H9 (cell line): Measurements from ENCODE around the gene KCNIP4. TPM values are rescaled to one million over a fixed set of nuclear protein-coding genes. Genes with fewer than 3 reads are reported as not detected.
A peak's percentile ranks its signal among the peaks of the same experiment; 100 is the strongest.
"Not testable (repeated sequence)": the region's sequence is repeated elsewhere in the genome, so short reads cannot be mapped to it uniquely, and the experiment has no call there.

Experiments used
- DNase-seq: peaks from one replicate; pipeline ENCODE4 v3.0.0-alpha.2; 2017
- H2AFZ ChIP-seq: one replicate; pipeline ENCODE4 v1.6.1; 2013; ENCODE audit warnings: mild to moderate bottlenecking, low read length, control low read depth, moderate library complexity
- H2AK5ac ChIP-seq: 2 replicates; pipeline ENCODE4 v1.6.1; 2013; ENCODE audit warnings: low read length, control low read depth, mixed read lengths; ENCODE audit not compliant: insufficient read length
- H2BK120ac ChIP-seq: one replicate; pipeline ENCODE4 v1.6.1; 2013; ENCODE audit warnings: low read depth, mild to moderate bottlenecking, low read length, control low read depth, inconsistent platforms; ENCODE audit not compliant: poor library complexity, severe bottlenecking
- H2BK12ac ChIP-seq: 2 replicates; pipeline ENCODE4 v1.6.1; 2013; ENCODE audit warnings: low read length, control low read depth, mixed read lengths, low read depth; ENCODE audit not compliant: insufficient read length
- H2BK15ac ChIP-seq: 2 replicates; pipeline ENCODE4 v1.6.1; 2013; ENCODE audit warnings: low read depth, low read length, control low read depth
- H2BK20ac ChIP-seq: one replicate; pipeline ENCODE4 v1.6.1; 2013; ENCODE audit warnings: low read depth, mild to moderate bottlenecking, low read length, control low read depth, inconsistent platforms; ENCODE audit not compliant: poor library complexity, severe bottlenecking
- H2BK5ac ChIP-seq: 2 replicates; pipeline ENCODE4 v1.6.1; 2013; ENCODE audit warnings: low read length, control low read depth, mixed read lengths; ENCODE audit not compliant: insufficient read length
- H3K14ac ChIP-seq: 2 replicates; pipeline ENCODE4 v1.6.1; 2013; ENCODE audit warnings: low read length, control low read depth; ENCODE audit not compliant: insufficient read depth
- H3K18ac ChIP-seq: 2 replicates; pipeline ENCODE4 v1.6.1; 2013; ENCODE audit warnings: low read depth, mild to moderate bottlenecking, mixed read lengths, low read length, control low read depth; ENCODE audit not compliant: insufficient read length
- H3K23ac ChIP-seq: 2 replicates; pipeline ENCODE4 v1.6.1; 2013; ENCODE audit warnings: low read length, control low read depth, mixed read lengths, low read depth; ENCODE audit not compliant: insufficient read length
- H3K23me2 ChIP-seq: 2 replicates; pipeline ENCODE4 v1.6.1; 2013; ENCODE audit warnings: low read depth, mild to moderate bottlenecking, mixed read lengths, low read length, control low read depth; ENCODE audit not compliant: insufficient read length, poor library complexity, severe bottlenecking
- H3K27ac ChIP-seq: 2 replicates; pipeline ENCODE4 v1.5.1; 2013; ENCODE audit warnings: low read length, control low read depth, mixed read lengths, low read depth; ENCODE audit not compliant: insufficient read length
- H3K27me3 ChIP-seq: 2 replicates; pipeline ENCODE4 v1.6.1; 2013; ENCODE audit warnings: low read length, control low read depth, inconsistent platforms; ENCODE audit not compliant: insufficient read depth
- H3K4ac ChIP-seq: 2 replicates; pipeline ENCODE4 v1.6.1; 2013; ENCODE audit warnings: low read depth, mild to moderate bottlenecking, control low read depth, inconsistent platforms, low read length, moderate library complexity
- H3K4me1 ChIP-seq: 2 replicates; pipeline ENCODE4 v1.6.1; 2013; ENCODE audit warnings: low read length, control low read depth, inconsistent platforms; ENCODE audit not compliant: insufficient read depth
- H3K4me2 ChIP-seq: 2 replicates; pipeline ENCODE4 v1.6.1; 2013; ENCODE audit warnings: low read length, control low read depth, mixed read lengths; ENCODE audit not compliant: insufficient read length, insufficient read depth
- H3K56ac ChIP-seq: 2 replicates; pipeline ENCODE4 v1.6.1; 2013; ENCODE audit warnings: low read depth, mild to moderate bottlenecking, mixed read lengths, low read length, control low read depth; ENCODE audit not compliant: insufficient read length
- H3K79me1 ChIP-seq: 2 replicates; pipeline ENCODE4 v1.6.1; 2013; ENCODE audit warnings: low read depth, mild to moderate bottlenecking, moderate library complexity, low read length, control low read depth, inconsistent platforms; ENCODE audit not compliant: insufficient read depth, poor library complexity, severe bottlenecking
- H3K79me2 ChIP-seq: 2 replicates; pipeline ENCODE4 v1.6.1; 2013; ENCODE audit warnings: low read length, control low read depth, inconsistent platforms; ENCODE audit not compliant: insufficient read depth
- H3K9ac ChIP-seq: 2 replicates; pipeline ENCODE4 v1.6.1; 2013; ENCODE audit warnings: low read length, control low read depth, mixed read lengths; ENCODE audit not compliant: insufficient read length; ENCODE audit errors: extremely low read depth
- H3K9me3 ChIP-seq: one replicate; pipeline ENCODE4 v1.6.1; 2013; ENCODE audit warnings: low read depth, low read length, inconsistent platforms; ENCODE audit not compliant: control insufficient read depth
- H3T11ph ChIP-seq: one replicate; pipeline ENCODE4 v1.6.1; 2013; ENCODE audit warnings: mild to moderate bottlenecking, low read length, control low read depth, inconsistent platforms
- H4K20me1 ChIP-seq: one replicate; pipeline ENCODE4 v1.6.1; 2013; ENCODE audit not compliant: control insufficient read depth, insufficient read length, insufficient read depth
- H4K5ac ChIP-seq: 2 replicates; pipeline ENCODE4 v1.6.1; 2013; ENCODE audit warnings: low read depth, mild to moderate bottlenecking, mixed read lengths, low read length, control low read depth; ENCODE audit not compliant: insufficient read length
- H4K8ac ChIP-seq: replicated peaks from 2 replicates; pipeline ENCODE4 v1.6.1; 2013; ENCODE audit warnings: low read length, control low read depth, mixed read lengths, low read depth; ENCODE audit not compliant: insufficient read length
- H4K91ac ChIP-seq: 2 replicates; pipeline ENCODE4 v1.6.1; 2013; ENCODE audit warnings: low read depth, mild to moderate bottlenecking, moderate library complexity, mixed read lengths, low read length, control low read depth; ENCODE audit not compliant: insufficient read length
- H3K27ac Mint-ChIP-seq, 3 experiments: 2 replicates in 2 of 3; 3 replicates in 1 of 3; pipeline ENCODE4 v1.8.0; 2020 to 2021; ENCODE audit warnings: mixed read lengths in 3 of 3, mild to moderate bottlenecking in 1 of 3, moderate library complexity in 1 of 3
- H3K27me3 Mint-ChIP-seq: 2 replicates; pipeline ENCODE4 v1.8.0; 2021; ENCODE audit warnings: low read depth, mild to moderate bottlenecking, moderate library complexity, mixed read lengths
- H3K36me3 Mint-ChIP-seq, 3 experiments: 2 replicates in 2 of 3; 3 replicates in 1 of 3; pipeline ENCODE4 v1.8.0; 2020 to 2021; ENCODE audit warnings: low read depth in 3 of 3, mixed read lengths in 3 of 3; ENCODE audit not compliant: insufficient read depth in 1 of 3
- H3K4me1 Mint-ChIP-seq, 2 experiments: 2 replicates each; pipeline ENCODE4 v1.8.0; 2020; ENCODE audit warnings: mixed read lengths in 2 of 2
- H3K4me3 Mint-ChIP-seq, 2 experiments: 2 replicates in 1 of 2; 3 replicates in 1 of 2; pipeline ENCODE4 v1.8.0; 2020 to 2021; ENCODE audit warnings: mild to moderate bottlenecking in 2 of 2, mixed read lengths in 2 of 2, moderate library complexity in 1 of 2
- H3K9me3 Mint-ChIP-seq, 2 experiments: 2 replicates in 1 of 2; 3 replicates in 1 of 2; pipeline ENCODE4 v1.8.0; 2020; ENCODE audit warnings: mild to moderate bottlenecking in 2 of 2, mixed read lengths in 2 of 2, moderate library complexity in 1 of 2
- CTCF ChIP-seq: fragments of 200-600 bp; sonication (generic); conservative IDR thresholded peaks from 3 replicates; pipeline ENCODE4 v1.8.0; 2021; ENCODE audit warnings: antibody characterized with exemption, mild to moderate bottlenecking
- WGBS: extraction: QIAGEN DNeasy Blood & Tissue Kit; methylation state at CpG from one replicate; pipeline ENCODE4 v1.1.7; 2013; ENCODE audit warnings: missing lambda C conversion rate, low lambda C conversion rate, mixed read lengths; ENCODE audit not compliant: insufficient read length; ENCODE audit errors: extremely low coverage; 5-methylcytosine and 5-hydroxymethylcytosine counted together
- long read RNA-seq: library from polyadenylated mRNA; unstranded; transcript quantifications from one replicate; pipeline ENCODE4 v2.0.0, GENCODE V29; 2020
- total RNA-seq: library from RNA; stranded (reverse); gene quantifications from 2 replicates; pipeline ENCODE4 v1.2.1, GENCODE V29; 2021

The KCNIP4 gene
- total RNA-seq = not detected in 2 replicates
- long read RNA-seq, partial matches to known transcripts = 0 of 1 reads
- long read RNA-seq, other reads (novel, unspliced or antisense) = 1 of 1 reads

GRCh38 chr4:21948347-21949072 is at the start of gene KCNIP4:
TSS of gene KCNIP4 (minus strand) at chr4:21948772.
- Histone ChIP-seq H3K4ac (no peak within 1 kb of the TSS), H3K9ac (no peak within 1 kb of the TSS), H3K79me2 (no peaks in the 10 kb centered on the region), H3K79me1 (no peaks in the 10 kb centered on the region), H2BK15ac (no peak within 1 kb of the TSS), H3K27me3 (peaks cover 10% of the 10 kb centered on the region; the same call in 1 of the 2 replicates), H3K4me1 (no peaks in the 10 kb centered on the region), H4K8ac (no peak within 1 kb of the TSS), H2AK5ac (no peak within 1 kb of the TSS), H2AFZ (peak within 1 kb of the TSS; percentile 19), H3K14ac (no peak within 1 kb of the TSS), H3K18ac (no peak within 1 kb of the TSS), H2BK12ac (no peak within 1 kb of the TSS), H3K27ac (no peak within 1 kb of the TSS), H2BK120ac (no peak within 1 kb of the TSS), H3K4me2 (peak within 1 kb of the TSS; percentile 76), H3T11ph (no peak within 1 kb of the TSS), H4K5ac (no peak within 1 kb of the TSS), H3K23ac (no peak within 1 kb of the TSS), H4K91ac (no peak within 1 kb of the TSS), H3K23me2 (peaks cover 9% of the 10 kb centered on the region), H3K9me3 (no peaks in the 10 kb centered on the region), H4K20me1 (peaks cover 4% of the 10 kb centered on the region), H2BK20ac (no peak within 1 kb of the TSS), H2BK5ac (no peak within 1 kb of the TSS), H3K56ac (no peak within 1 kb of the TSS)
- Mint-ChIP-seq H3K27me3 (peaks cover 62% of the 10 kb centered on the region), H3K4me3 (peak within 1 kb of the TSS; percentile 70 to 84), H3K36me3 (no peaks in the 10 kb centered on the region; a peak in 1 of 7 replicates), H3K27ac (peak within 1 kb of the TSS in 1 of 3 experiments; percentile 25; a peak in 1 of 7 replicates), H3K4me1 (peaks cover 8 to 11% of the 10 kb centered on the region in 2 experiments), H3K9me3 (no peaks in the 10 kb centered on the region)
- WGBS = no CpG with 5 or more reads among the region's 81 CpGs
- DNase-seq = peak; percentile 64
- TF ChIP-seq CTCF = no peak; the same call in 2 of the 3 replicates

- not testable (repeated sequence) for H4K5ac ChIP-seq, H2AFZ ChIP-seq, H3K14ac ChIP-seq, H3K18ac ChIP-seq, H3K23me2 ChIP-seq, H3K27me3 Mint-ChIP-seq, H3K23ac ChIP-seq, H3K9ac ChIP-seq, H2BK15ac ChIP-seq, DNase-seq, H3K4me2 ChIP-seq, H2BK120ac ChIP-seq, H4K8ac ChIP-seq, H3K79me1 ChIP-seq, H3K9me3 ChIP-seq, H2BK12ac ChIP-seq, H3K4me1 ChIP-seq, H2BK5ac ChIP-seq, H3K79me2 ChIP-seq, H4K20me1 ChIP-seq, H2BK20ac ChIP-seq, H3K27ac ChIP-seq, H3K4me3 Mint-ChIP-seq, H3K4ac ChIP-seq, H3K27ac Mint-ChIP-seq, H3T11ph ChIP-seq, H3K4me1 Mint-ChIP-seq, H2AK5ac ChIP-seq, H3K27me3 ChIP-seq, H3K56ac ChIP-seq, H4K91ac ChIP-seq
- no CpG with 5 or more reads among the region's 9 CpGs for WGBS
- peaks cover 1 to 33% (median 5%) of the 10 kb centered on the region in 3 experiments; a peak in 4 of 7 replicates for H3K36me3 Mint-ChIP-seq
- H3K9me3 Mint-ChIP-seq = peaks cover 34 to 44% of the 10 kb centered on the region in 2 experiments
These were observed 48.0 kb upstream of the KCNIP4 start for GRCh38 chr4:21996618-21997017.
